Activated CD4-positive, CD25-positive, alpha-beta regulatory T cell (primary cell): Measurements from ENCODE around the gene KLF16.
"Not testable (repeated sequence)": the region's sequence is repeated elsewhere in the genome, so short reads cannot be mapped to it uniquely, and the experiment has no call there.

Experiments
- DNase-seq, 4 experiments: peaks; one replicate each; lab custom pipeline; 2025; lab: John Stamatoyannopoulos, UW

Gene KLF16

DNA sequence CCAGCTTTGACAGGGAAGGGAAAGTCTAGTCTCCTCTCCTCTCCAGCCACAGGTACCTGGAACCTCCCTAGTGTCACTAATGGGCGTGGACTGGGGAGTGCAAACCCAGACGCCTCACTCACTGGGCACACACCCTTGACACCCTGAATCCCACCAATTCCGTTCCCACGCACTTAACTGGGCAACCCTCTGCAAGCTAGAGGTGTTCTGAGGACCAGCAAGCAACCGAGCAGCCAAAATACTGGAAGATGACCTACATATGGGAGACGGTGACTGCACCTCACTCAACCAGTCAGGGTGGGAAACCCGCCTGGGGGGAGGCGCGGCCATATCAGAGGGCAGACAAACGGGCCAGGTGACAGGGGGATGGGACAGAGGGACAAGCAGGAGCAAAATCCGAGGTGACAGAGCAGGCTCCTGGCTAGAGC, 20.9 kb upstream of the KLF16 start:
- DNase-seq = no peak

DNA sequence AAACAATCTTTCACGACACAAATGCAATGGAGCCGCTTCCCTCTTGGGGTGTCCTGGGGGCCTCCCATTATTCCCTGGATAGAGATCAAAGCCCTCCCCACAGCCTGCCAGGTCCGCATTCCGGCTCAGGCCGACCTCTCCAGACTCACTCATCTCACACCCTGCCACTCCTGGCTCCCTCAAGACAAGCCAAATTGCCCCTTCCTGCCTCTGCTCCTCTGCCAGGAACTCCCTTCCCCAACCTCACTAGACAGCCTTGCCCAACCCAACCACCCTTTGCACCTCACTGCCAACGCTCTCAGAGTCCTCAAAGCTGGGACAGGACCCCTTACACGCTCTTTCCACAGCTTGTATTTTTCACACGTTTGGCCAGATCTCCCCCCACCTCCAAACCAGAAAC, 20.4 kb upstream of the KLF16 start:
- no peak for DNase-seq

DNA sequence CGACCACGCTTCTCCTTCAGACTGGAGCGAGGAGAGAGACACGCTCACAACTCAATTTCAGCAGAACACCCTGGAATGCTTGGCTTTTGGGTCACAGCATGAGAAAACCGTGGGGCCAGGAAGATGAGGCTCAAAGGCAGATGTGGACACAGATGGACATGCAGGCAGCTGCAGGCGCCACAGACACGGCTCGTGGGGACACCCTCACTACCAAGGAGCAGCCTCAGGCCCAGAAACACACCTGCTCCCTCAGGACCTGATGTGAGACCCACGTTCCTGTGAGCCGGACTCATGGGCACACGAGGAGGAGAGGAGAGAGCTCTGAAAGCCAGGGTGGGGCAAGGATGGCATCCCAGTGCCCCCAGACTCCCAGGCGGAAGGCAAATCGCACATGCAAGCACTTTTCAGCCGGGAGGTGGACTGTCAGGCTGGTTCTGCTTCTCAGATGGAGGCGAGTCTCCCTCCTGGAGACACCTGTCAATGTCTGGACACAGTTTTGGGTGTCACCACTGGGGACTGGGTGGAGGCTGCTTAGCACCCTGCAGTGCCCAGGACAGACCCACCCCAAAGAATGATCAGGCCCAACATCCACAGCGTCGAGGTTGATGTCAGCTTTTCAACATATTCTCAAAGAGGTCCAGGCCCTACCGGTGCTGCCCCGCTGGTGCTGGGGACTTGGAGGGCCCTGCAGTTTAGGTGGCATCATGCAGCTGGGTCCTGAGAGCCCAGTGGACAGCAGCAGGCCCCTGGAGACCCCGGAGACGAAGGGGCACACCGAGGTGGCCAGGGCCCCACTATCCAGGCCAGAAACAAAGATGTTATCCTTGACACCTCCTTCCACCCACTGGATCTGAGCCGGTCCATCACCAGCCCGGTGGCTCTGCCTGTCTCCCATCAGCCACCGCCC, 19.7 kb upstream of the KLF16 start:
- DNase-seq = no peak

DNA sequence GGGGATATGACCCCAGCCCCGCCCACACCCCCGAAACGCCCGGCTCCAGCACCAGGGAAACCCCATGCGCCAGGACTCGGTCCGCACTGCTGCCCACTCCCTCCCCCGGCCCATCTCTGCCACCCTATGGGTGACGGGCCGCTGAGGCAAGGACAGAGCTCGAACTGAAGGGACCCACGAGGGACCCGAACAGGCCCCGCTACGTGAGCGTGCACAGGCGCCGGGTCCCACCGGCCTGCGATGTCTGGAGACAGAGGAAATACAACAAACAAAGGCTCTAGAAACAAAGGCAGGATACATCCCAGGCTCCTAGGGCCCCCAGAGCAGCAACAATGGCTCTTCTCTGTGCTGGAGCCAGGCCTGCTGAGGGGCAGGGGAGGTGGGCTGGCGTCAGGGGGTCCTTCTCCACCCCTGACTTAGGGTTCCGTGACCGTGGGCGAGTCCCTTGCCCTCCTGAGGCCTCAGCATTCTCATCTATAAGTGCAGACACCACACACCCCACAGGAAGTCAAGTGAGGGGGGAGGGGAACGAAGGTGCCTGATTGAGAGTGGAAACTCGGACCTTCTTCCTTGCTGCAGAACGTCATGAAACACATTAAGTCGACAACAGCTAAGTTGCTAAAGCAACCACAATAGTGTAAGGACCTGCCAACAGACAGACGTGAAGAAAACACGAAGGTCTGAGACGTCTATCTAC, 18.9 kb upstream of the KLF16 start:
- peak in 3 of 4 experiments; percentile 25 to 46 (median 41) for DNase-seq

DNA sequence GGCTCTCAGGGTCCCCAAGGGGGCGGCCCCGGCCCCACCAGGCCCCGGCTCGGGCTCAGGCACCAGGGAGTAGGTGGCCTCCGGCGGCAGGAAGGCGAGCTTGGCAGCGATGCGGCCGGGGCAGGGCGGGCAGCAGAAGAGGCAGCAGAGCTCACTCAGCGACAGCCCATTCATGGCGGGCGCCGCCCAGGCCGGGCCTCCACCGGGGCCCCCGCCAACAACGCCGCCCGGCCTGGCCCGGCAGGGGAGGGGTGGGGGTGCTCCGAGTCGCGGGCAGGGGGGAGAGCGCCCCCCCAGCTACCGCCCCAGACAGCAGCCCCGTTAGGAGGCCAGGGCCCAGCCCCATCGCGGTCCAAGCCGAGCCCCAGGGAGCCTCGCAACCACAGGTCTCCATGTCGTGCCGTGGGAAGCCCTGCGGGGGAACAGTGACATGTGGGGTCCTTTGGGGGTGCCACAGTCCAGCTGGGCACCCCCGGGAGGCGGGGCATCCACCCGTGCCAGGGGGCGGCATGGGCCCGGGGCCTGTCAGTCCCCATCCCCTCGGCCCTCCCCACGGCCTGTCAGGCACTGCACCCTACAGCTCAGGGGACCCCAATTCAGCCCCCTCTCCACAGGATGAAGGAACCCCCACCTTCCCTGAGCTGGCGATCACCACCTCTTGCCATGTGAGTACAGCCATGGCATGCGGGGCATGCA, 18.2 kb upstream of the KLF16 start:
- not testable (repeated sequence) for DNase-seq

DNA sequence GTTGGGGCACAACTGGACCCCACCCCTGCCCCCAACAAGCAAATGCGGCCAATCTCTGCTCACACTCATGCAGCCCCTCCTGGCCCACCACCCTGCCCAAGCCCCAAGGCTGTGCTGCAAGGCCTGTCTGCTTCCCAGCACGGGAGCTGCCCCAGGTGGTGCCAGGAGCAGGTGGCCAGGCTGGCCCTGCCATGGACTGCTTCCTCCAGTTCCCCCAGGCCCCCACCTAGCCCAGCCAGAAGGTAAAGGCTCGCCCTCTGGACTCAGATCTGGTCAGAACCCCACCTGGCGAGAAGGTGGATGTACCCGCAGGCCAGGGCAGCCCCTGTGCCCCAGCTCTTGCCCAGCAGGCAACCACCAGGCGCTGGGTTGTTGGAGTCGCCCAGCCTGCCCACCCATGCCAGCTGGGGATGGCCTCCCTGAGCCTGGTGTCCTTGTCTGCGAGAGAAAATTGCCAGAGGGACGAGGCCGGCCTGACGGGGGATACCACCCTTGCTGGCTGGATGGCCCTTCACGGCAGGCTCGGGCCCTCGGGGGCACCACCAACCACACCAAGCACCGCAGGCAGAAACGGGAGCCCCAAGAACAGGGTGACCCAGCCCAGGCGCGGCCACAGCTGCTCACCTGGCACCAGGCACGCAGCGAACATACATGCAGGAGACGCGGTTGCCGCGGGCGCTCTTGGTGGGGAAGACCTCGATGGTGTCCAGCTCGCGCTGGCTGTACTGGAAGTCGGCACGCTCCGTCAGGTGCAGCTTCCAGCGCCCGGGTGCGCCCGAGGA, 17.4 kb upstream of the KLF16 start:
- no peak for DNase-seq

DNA sequence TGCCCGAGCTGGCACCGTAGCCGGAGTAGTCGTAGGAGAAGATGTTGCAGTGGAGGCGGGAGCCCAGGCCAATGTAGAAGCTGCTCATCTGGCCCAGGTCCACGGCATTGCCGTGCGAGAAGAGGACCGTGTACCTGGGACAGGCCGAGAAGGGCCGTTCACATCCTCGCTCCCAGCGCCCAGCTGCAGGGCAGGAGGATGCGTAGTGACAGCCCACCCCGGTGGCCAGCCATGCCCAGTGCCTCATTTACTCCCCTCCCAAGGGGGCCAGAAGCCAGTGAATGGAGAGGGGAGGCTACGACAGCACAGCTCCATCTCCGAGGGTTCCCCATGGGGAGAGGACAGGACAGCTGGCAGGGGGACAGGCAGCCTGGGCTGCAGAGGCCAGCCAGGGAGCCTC, 16.6 kb upstream of the KLF16 start:
- DNase-seq = not testable (repeated sequence)

DNA sequence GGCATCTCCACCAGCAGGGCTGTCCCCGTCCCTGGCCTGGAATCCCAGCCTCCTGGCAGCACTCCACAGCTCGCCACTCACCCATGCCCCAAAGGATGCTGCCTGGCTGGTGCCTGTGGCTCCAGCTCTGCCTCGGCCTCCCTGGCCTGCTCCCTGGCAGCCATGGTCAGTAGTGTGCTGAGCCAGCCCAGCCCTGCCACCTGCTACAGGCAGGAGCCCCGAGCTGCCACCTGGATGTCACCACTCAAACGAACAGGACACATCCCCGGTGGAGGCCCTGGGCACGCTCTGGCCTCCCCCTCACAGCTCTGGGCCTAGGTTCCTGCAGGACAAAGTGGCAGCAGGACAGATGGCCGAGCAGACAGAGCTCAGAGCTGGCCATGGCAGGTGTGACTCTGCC, 15.2 kb upstream of the KLF16 start:
- DNase-seq = not testable (repeated sequence)

DNA sequence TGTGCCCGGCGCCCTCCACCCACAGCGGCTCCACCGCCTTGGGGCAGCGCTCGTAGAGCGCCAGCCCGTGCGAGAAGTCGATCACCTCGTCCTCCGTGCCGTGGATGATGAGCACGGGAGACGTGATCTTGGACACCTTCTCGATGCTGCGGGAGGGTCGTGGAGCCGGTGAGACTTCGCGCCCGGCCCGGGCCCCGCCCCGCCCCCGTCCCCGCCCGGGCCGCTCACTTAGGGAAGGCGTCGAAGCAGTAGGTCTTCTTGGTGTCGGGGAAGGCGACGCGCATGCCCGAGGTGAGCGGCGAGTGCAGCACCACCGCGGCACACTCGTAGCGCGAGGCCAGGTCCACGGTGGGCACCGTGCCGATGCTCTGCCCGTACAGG, 13.9 kb upstream of the KLF16 start:
- not testable (repeated sequence) for DNase-seq

DNA sequence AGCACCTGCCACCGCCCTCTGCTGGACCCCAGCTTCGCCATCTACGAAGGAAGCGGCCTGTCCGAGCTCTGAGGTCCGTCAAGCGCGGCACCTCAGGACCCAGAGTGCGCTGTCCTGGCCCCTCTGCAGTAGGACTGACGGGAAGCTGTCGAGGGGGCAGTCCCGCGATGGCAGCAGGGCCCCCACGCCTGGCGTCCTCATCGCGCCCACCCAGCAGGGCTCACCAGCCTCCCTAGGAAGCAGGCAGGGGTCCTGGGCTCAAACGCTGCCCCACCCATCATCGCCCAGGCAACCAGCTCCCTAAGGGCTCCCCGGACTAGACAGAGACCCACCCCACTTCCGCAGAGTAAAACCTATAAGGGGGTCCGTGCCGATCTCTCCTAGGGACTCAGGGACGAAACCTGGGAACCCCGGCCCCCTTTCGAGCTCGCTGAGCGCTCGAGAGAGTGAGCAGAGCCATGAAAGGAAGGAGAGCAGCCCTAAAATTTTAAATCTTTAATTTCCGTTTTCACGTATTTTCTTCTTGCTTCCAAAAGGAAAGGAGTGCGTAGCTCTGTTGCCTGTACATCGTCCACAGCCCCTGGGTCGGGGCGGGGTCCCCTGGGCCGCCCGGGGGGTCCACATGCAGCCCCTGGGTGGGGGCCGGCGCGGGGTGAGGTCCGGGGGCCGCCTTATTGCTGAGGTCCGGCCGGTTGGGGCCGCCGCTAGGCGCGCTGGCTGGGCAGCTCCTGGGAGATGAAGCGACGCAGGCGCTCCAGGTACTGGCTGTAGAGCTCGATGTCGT, 13.3 kb upstream of the KLF16 start:
- DNase-seq = not testable (repeated sequence)

DNA sequence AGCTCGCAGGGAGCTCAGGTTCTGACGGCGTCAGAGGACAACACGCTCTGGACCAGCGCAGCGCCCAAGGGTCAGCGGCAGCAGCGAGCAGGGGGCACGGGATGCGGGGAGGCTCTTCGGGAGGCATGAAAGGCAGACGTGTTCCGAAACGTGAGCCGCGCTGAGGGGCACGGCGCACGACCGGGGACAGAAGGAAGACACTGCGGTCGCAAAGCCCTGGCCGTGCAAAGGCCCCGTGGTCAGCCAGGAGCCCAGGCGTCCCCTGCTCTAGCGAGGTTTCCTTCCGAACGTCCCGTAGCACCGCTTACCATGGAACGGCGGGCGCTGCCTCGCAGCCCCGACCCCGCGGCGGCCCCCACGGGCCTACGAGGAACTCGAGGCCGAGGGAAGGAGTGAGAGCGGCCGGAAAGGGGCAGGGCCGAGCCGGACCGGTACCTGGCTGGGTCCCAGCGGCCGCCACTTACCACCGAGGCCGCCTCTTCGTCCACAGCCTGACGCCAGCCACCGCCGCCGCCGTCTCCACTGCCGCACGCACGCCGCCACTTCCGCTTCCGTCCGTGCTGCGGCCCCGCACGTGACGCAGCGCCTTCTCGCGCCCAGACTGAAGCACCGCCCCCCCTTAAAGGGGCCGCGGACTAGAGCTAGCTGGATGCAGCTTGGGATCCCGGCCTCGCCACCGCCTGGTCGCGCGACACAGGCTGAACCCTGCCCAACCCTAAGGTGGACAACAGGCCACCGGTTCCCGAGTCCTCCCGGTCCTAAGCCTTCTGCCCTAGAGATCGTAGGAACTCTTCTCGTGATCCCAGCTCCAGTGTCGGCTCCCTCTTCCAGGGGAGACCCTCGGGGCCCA, 12.5 kb upstream of the KLF16 start:
- peak; percentile 67 to 77 (median 75) for DNase-seq

DNA sequence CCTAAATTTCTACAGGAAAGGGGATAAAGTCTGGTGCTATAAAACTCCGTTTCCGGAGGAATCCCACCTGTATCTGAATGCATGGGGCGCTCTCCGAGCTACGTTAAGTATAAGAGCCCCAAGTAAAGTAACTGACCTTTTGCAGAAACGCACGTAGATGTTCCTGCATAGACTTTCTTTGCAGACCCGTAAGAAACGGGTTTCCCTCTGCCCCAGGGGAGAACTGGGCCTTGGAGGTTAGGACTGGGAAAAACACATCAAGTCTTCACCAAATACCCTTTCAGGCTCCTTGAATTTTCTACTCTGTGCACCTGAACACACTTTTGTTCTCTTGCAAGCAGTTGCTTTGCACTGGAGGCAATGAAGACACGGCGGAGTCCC, 11.9 kb upstream of the KLF16 start:
- DNase-seq = not testable (repeated sequence)

DNA sequence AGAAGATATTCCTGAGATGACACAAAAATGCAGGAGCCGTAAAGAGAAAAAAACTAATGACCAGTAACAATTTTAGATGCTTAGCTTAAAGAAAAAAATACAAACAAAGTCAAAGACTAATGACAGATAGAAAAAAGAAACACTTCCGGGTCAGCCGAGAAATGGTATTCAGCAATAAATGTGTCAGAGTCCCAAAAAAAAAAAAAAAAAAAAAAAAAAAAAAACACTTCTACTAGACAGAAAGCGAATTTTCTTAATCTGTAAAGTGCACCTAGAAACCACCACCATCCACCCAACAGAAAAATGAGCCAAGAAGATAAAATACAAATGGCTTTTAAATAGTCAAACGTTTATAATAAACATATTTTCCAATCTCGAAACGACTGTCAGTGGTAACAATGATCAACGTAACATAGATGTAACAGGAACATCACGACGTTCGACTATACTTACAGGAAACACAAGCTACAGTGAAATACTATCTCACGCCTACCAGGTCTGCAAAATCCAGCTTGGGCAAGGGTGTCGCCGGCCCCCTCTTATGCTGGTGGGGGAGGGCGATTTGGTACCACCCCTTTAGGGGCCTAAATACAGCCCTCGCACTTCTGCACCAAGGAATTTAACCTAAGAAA, 11.3 kb upstream of the KLF16 start:
- DNase-seq = no peak

DNA sequence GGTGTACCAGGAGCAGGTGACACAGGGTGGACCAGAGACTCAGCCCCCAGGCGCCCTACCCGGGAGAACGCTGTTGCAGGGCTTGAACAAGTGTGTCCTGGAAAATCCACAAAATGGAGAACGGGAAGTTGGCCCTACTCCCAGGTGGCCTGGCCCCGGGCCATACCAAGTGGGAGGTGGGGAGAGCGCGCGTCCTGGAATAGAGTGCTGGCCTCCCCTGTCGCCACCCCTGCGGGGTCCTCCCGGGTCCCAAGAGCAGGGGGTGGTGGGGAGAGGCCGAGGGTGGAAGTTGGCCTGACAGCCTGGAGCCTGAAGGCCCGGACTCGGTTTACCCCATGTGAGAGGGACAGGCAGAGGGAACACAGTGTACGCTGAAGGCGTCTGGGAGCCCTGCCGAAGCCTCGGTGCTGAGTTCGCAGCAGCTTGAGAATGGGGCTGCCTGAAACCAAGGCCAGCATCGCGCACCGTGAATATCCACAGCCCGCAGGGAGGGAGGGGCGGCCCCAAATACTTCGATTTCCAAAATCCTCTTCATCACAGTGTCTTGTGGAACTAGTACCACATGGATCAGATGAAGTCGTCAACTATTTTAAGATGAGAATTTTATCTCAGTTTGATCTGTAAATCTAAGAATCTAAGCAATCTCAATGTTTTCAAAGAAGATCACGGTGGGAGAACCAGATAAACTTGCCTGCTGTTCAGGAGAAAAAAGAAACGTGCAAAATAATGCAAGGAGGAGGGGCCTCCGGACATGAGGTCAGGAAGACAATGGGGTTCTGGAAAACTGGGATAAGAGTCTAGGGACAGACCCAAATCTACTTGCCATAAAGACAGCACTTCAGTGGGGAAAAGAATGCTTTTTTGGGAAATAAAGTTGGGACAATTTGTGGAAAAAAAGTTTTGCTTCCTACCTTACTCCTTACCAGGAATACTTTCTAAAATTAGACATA, 10.4 kb upstream of the KLF16 start:
- no peak for DNase-seq

DNA sequence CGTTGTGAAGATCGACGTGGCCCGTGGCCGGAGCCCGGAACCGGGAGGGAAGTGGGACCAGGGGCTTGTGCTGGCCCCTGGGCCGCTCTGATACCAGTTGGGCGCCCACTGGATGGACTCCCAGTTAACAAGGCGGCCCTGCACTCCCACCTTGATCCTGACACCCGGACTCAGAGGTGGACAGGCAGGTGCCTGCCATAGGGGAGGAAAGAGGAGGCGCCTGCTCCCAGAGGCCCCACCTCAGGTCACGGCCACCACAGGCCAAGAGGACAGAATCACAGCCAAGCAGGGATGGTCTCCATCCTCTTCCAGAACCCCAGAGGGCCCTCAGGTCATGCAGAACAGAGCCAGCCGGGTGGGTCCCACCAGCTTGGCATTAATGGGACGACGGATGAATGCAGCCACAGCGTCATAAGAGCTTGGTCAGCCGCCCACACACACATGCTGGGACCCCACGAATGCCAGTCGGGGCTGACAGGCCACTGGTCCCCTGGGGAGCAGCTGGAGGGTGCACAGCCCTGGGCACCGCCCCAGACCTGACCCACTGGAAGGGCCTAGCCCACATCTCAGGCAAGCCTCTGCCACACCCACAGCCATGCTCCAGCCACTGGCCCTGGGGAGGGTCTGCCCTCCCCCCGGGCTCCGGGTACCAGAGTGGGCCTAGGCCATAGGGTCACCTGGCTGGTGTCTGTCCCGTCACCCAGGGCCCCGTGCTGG, 9.6 kb upstream of the KLF16 start:
- no peak for DNase-seq

DNA sequence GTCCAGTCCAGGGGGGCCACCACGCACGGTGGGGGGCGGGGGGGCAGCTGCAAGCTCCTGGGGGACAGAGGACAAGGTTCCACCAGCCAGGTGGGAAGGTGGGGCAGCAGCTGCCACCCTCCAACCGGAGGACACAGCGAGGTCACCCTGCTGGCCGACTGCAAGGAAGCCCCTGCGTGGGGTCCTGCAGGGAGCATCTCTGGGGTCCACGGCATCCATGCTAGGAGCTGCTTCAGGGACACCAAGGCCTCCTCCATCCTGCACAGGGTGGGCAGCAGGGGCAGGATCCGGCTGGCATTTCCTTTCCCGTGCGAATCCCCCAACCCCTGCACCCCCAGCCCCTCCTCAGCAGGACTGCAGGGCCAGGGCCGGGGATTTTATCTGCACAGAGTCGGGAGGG, 8.3 kb upstream of the KLF16 start:
- DNase-seq = no peak

DNA sequence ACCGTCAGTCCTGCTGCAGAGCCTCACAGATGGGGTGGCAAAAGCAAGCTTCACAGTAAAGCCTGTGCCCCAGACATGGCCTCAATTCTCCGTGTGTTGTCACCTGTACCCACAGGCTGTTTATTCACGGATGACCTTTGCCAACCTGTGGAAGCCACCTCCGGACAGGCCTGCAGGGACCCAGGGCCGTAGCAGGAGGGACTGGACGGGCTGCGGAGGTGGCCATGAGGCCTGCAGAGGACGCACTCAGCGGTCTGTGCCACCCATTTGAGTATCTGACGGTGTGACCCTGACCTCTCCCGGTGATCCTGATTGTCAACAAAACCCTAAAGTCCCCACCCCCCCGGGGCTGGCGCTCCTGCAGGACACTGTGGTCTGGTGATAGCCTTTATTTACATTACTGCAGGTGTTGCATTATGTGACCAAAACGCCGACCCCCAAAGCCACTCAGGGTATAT, 7.8 kb upstream of the KLF16 start:
- DNase-seq = no peak

DNA sequence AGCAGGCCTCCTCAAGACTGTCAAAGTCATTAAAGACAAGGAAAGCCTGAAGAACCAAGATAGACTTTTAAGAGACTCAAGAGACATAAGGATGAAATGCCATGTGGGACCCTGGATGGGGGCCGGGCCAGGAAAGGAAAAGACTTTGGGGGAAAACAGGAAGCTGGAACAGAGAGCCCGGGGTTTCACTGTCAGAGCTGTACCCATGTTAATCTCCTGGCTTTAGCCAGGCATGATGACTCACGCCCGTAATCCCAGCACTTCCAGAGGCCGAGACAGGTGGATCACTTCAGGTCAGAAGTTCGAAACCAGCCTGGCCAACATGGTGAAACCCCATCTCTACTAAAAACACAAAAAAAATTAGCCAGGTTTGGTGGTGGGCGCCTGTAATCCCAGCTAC, 5.6 kb upstream of the KLF16 start:
- no peak for DNase-seq
